C4-2B (cell line): ENCODE results near the gene PTPRN2.

Experiments used
- ZFX ChIP-seq: fragments of 450-650 bp; IDR thresholded peaks from 2 replicates; pipeline ENCODE4 v1.6.1; 2017
- TF ChIP-seq, protein P1 (sequence below): fragments of 450-650 bp; conservative IDR thresholded peaks from 2 replicates; pipeline ENCODE4 v1.5.1; 2017; ENCODE audit warnings: mild to moderate bottlenecking

DNA sequence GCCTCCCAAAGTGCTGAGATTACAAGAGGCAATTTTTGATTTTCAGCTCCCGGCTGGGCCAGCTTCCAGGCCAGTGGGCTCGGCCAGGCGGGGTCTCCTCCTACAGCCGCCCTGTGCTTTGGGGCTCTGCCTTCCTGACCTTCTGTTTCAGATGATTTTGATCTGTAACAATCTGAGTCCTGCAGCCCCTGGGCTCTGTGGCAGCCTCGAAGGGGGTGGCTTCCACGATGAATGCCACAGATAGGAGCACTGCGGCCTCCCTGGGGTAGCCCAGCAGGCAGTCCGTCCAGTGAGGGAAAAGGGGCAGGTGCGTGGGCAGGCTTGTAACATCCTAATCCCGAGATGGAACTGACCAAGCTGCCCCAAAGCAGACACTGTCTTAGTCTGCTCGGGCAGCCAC lies 1073.3 kb downstream of the PTPRN2 start:
- TF ChIP-seq, protein P1, sequence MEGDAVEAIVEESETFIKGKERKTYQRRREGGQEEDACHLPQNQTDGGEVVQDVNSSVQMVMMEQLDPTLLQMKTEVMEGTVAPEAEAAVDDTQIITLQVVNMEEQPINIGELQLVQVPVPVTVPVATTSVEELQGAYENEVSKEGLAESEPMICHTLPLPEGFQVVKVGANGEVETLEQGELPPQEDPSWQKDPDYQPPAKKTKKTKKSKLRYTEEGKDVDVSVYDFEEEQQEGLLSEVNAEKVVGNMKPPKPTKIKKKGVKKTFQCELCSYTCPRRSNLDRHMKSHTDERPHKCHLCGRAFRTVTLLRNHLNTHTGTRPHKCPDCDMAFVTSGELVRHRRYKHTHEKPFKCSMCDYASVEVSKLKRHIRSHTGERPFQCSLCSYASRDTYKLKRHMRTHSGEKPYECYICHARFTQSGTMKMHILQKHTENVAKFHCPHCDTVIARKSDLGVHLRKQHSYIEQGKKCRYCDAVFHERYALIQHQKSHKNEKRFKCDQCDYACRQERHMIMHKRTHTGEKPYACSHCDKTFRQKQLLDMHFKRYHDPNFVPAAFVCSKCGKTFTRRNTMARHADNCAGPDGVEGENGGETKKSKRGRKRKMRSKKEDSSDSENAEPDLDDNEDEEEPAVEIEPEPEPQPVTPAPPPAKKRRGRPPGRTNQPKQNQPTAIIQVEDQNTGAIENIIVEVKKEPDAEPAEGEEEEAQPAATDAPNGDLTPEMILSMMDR: no peak
- TF ChIP-seq ZFX: no peak
